SH-SY5Y (cell line): ENCODE measurements around the gene HLA-DPA1.

Experiments used
- GATA2 ChIP-seq: IDR thresholded peaks from 2 replicates; pipeline ENCODE4 v1.6.1; 2011; ENCODE audit warnings: mild to moderate bottlenecking, low read depth, low read length
- GATA3 ChIP-seq: IDR thresholded peaks from 2 replicates; pipeline ENCODE4 v1.6.1; 2011; ENCODE audit warnings: low read depth, mild to moderate bottlenecking, low read length, moderate library complexity

DNA sequence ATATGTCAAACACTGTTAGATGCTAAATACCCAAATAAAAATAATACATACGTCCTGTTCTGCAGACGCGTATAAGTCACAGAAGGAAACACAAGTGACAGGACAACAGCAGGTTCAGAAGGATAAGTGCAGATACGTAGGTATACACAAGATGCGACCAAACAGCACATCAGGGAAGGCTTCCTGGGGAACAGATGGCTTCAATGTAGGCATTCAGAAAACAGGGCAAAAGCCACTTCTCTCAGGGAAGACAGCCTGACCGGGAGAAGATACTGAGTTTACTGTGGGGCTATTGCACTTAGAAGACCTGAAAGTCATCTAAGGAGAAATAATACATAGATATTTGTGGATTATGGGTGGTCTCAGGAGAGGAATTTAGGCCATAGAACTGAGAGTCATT, 1.9 kb downstream of the HLA-DPA1 start:
- TF ChIP-seq GATA3, result no peak
- TF ChIP-seq GATA2, result no peak
